Activated CD8-positive, alpha-beta memory T cell treated with anti-CD3 and anti-CD28 coated beads for 24 hours (primary cell): Measurements from ENCODE around the gene PDX1.

ENCODE experiments used
- DNase-seq: peaks from one replicate; pipeline ENCODE4 v3.0.0-alpha.2; 2020

PDX1 gene

GRCh38 chr13:27922883-27923612 is 3.2 kb downstream of the PDX1 start:
- no peak for DNase-seq

- DNase-seq, result peak; percentile 61
Measured at GRCh38 chr13:27923794-27924528, 4.2 kb downstream of the PDX1 start.

DNA sequence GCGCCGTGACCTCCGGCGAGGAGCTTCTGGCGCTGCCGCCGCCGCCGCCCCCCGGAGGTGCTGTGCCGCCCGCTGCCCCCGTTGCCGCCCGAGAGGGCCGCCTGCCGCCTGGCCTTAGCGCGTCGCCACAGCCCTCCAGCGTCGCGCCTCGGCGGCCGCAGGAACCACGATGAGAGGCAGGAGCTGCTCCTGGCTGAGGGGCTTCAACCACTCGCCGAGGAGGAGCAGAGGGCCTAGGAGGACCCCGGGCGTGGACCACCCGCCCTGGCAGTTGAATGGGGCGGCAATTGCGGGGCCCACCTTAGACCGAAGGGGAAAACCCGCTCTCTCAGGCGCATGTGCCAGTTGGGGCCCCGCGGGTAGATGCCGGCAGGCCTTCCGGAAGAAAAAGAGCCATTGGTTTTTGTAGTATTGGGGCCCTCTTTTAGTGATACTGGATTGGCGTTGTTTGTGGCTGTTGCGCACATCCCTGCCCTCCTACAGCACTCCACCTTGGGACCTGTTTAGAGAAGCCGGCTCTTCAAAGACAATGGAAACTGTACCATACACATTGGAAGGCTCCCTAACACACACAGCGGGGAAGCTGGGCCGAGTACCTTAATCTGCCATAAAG is 4.8 kb downstream of the PDX1 start:
- DNase-seq, result no peak

DNA sequence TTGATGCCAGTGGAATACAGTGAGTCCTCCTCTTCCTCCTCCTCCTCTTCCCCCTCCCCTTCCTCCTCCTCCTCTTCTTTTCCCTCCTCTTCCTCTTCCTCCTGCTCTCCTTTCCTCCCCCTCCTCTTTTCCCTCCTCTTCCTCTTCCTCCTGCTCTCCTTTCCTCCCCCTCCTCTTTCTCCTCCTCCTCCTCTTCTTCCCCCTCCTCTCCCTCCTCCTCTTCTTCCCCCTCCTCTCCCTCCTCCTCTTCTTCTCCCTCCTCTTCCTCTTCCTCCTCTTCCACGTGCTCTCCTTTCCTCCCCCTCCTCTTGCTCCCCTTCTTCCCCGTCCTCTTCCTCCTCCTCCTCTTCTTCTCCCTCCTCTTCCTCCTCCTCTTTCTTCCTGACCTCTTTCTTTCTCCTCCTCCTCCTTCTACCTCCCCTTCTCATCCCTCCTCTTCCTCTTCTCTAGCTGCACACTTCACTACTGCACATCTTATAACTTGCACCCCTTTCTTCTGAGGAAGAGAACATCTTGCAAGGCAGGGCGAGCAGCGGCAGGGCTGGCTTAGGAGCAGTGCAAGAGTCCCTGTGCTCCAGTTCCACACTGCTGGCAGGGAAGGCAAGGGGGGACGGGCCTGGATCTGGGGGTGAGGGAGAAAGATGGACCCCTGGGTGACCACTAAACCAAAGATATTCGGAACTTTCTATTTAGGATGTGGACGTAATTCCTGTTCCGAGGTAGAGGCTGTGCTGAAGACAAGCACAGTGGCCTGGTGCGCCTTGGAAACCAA is 5.6 kb downstream of the PDX1 start:
- no peak for DNase-seq

- no peak for DNase-seq
Measured at GRCh38 chr13:27926644-27927434, 7.0 kb downstream of the PDX1 start.

DNA sequence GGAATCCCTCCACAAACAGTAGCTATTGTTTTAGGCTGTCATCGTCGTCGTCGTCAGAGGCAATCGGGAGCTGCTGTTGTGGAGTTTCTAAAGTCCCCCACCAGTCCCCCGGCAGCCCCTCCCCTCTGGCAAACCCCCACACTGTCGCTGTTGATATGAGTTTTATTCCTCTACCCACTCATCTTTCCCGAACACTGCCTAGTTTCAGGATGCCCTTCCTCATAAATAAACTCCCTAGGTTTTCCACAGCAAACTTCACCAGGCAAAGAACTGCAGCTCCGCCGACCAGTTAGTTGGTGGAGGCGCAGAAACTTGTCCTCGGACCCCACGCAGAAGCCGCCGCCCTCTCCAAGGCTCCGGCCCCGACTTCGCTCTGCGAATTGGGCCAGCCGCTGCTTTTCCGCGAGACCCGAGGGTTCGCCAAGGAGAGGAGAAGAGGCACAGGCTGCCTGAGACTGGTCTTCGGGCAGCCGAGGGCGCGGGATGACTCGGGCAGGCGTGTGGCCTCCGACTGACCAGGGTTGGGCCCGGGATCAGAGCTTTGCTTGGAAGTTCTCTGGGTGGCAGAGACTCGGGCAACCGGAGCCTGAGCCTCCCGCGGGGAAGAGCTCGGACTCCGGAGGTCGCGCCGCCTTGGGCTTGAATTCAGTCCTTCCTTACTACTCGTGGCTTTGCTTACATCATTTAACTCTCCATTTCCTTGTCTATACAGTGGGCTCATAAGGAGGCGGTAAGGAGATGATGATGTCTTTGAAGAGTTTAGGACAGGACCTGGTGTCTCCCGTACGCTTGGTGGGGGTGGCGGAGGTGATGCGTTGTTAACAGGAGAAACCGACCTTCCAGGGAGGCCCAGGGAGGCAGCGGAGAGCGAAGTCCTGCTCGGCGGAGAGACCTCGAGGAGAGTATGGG is 7.9 kb downstream of the PDX1 start:
- no peak for DNase-seq

DNA sequence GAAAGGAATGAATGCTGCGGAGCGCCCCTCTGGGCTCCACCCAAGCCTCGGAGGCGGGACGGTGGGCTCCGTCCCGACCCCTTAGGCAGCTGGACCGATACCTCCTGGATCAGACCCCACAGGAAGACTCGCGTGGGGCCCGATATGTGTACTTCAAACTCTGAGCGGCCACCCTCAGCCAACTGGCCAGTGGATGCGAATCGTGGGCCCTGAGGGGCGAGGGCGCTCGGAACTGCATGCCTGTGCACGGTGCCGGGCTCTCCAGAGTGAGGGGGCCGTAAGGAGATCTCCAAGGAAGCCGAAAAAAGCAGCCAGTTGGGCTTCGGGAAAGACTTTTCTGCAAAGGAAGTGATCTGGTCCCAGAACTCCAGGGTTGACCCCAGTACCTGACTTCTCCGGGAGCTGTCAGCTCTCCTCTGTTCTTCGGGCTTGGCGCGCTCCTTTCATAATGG is 8.6 kb downstream of the PDX1 start:
- DNase-seq, result no peak

DNA sequence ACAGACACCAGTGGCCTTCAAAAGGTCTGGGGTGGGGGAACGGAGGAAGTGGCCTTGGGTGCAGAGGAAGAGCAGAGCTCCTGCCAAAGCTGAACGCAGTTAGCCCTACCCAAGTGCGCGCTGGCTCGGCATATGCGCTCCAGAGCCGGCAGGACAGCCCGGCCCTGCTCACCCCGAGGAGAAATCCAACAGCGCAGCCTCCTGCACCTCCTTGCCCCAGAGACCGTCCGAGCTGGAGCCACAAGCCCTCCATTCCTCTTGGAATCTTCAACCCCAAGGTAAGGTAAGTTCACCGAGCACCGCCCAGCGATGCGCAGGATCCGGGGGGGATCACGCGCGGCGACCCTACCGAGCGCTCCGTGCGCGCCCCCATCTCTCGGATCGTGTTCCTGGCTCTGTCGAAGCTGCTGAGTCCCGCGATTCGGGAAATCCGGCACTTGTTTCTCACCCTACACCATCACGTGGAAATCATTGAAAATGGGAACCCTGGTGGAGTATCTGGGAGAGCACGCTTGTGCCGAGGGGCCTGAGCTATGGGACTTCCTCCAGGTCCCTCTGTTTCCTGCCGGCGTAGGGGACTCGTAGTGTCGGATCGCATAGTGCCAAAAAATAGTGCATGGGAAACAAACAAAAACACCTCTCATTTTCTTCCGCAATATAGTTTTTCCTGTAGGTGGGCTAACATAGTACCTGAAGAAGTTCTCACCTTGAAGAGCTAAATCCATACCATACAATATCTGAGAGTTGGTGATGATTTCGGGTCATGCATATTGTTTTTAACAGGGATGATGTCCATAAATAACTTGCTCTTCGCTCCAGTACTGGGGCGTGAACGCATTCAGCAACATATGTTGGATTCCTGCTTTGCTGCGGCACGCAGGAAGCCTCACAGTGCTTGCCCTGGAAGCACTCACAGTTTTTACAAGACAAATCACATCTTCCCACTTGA is 9.3 kb downstream of the PDX1 start:
- no peak for DNase-seq

DNA sequence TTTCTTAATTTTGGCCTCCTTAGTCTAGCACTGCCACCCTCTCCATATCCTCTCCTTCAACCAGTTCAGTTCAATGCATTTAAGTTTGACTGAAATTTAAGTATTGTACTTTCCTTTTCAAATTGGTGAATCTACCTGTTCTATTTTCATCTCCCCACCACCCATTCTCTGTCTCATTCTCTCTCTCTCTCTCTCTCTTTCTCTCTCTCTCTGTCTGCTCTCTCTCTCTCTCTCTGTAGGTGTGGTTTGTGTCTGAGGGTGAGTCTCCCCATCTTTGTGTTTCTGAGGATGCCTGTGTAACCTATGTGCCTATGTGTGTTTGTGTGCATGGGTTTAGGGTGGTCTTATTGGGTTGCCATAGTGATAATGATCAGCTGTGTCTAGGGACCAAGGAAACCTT is 10.1 kb downstream of the PDX1 start:
- no peak for DNase-seq

DNA sequence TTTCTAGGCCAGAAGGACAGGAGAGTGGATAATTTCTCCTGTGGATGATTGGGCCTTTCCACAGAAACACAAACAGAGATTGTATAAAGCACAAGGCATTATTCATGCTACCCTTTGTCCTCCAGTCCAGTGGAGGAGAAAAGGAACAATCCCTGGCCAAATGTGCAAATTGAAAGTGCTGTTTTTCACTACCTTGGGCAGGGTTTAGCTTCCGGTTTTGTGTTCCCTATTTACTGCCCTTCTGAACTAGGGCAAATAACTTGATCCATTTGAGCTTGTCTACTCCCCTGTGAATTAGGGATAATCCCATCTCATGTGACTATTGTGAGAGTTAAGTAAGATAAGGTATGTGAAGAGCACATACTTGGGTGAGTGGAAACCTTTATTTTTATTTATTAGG is 13.3 kb downstream of the PDX1 start:
- no peak for DNase-seq

DNA sequence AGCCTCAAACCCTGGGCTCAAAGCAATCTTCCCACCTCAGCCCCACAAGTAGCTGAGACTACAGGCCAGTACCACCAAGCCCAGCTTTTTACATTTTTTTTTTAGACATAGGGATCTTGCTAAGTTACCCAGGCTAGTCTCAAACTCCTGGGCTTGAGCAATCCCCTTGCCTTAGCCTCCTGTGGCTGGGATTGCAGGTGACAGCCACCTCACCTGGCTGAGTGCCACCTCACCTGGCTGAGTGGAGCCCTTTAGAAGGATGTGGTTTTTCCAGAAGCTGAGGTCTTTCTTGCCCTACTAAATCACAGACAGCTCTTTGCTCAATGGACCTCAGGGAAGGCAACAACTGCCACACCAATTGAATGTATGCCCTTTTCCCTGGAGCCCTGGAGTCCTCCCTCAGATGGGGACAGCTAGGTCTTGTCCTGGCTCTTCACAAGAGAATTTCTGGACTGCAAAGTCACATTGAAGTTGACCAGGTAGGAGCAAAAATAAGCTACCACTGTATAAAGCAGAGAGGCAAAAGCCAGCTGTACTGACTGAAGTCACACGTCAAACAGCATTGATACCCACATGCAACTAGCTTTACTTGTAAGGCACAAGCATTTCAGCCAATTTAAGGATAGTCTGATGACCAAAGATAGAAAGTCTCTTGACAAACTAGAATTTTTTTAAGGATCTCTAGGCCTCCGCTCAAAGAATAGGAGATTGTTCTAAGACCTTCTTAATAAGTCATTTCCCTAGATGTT is 14.0 kb downstream of the PDX1 start:
- DNase-seq, result no peak

GRCh38 chr13:27942972-27943371 is 23.2 kb downstream of the PDX1 start:
- DNase-seq, result no peak

DNA sequence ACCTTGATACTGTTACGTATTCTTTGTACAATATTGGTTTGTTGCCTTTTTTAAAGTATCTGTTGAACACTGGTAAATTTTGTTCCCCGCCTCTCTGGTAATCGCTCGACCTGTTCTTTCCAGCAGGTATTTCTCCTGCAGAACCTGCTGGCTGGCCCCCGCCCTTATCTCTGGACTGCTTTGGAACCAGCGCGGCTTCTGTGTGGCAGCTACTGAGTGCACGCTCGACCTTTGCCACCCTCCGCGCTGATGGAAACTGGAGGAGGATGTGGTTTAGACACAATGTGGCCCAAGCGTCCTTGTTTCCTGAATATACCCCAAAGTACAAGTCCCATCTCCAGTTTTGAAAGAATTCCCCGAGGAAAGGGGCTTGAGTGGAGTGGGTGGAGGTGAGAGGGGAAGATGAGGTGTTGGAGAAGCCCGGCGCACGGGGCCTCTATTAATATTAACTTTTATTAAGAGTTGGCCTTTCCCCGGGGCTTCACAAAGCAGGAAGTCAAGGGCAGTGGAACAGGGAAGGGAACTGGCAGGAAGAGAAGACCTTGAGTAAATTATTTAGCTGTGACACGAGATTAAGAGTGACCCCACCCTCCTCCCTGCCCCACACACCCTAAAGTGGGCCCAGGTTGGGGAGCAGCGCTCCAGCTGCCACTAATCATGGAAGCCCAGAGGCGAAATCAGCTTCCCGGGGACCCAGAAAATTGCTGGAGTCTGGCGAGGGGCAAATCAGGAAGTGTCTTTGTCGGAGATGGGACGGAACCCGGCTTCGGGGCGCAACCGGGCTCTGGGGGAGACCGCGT is 33.3 kb downstream of the PDX1 start:
- no peak for DNase-seq

DNA sequence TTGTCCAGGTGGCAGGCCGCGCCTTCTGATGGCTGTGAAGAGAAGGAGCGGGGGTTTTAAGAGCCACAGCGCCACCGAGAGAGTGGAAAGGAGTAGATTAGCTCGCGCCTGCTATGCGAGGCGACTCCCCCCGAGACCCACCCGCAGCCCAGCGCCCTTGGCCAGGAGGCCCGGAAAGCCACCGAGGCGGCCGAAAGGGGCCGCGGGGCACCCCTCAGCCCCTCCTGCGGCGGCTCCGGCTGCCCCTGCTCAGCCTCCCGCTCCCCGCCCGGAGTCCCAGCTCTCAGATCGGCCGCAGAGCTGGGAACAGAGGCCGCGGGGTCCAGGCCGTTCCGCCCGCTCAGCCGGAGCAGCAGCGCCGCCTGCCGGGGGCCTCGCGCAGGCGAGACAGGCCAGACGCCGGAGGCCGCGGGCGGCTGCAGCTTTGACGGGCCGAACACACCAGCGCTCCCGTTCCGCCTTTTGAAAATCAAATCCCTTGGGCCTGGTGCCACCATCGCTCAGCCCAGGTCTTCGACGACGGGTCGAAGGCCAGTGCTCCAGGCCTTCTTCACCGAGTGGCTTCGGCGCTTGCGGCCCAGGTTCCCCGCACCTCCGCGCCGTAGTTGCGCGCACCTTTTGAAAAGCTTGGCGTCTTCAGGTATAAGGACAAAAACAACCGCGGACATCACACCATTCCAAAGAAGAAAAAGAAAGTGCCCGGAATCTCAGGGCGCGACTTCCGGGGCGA is 34.0 kb downstream of the PDX1 start:
- DNase-seq, result peak; percentile 87

DNA sequence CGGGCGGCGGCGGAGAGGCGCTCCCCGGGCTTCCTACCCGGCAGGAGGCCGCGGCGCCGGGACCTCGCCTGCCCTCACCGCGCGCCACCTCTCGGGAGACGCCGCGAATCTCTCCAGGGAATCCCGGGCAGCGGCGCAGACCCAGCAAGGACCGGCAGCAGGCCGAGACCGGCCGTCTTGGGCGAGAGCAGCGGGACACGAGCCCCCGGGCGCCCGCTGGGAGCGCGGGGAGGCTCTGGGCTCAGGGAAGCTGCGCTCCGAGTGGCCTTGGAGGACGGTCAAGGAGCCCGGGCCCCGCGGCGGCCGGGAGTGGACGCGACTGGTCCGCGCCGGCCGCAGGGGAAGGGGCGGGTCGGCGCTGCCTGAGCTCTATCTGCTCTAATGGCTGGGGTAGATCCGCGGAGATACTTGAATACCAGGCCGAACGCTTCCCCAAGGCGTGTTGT is 34.6 kb downstream of the PDX1 start:
- no peak for DNase-seq

- DNase-seq, result no peak
Measured at GRCh38 chr13:27955014-27955591, 35.3 kb downstream of the PDX1 start.

DNA sequence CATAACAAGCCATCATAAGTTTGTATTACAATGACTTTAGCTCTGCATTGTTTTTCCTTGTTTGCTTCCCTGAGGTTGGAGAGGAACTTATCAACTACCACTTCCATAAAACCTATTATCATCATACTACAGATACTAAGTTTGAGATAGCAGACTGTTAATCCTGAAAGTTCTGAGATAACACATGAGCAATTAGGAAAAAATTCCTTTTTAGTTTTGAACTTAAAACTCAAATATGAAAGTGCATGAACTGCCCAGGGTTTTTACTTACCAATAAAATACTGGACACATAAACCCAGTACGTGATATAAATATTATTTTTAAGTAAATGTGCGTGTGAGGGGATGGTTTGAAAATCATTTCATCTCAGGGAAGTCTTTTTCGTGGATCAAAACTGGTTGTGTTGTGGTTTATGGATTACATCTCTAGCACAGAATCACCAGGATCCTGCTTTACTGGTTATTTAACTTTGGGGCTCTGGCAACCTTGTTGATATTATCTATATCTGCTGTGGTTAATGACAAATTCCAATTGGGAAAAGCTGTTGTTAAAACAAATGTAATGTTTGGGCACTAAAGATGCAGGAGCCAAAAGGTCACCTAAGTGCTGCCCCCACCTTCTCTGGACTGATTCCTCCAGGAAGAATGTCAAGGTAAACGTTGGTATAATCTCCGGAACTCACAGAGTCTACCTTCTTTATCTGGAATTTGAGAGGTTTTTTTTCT is 36.9 kb downstream of the PDX1 start:
- no peak for DNase-seq
